T-helper 1 cell (primary cell): ENCODE measurements around the gene FLAD1.
A peak's percentile ranks its signal among the peaks of the same experiment; 100 is the strongest.

Experiments
- DNase-seq, 5 donors: peaks; one replicate each; pipeline ENCODE4 v3.0.0-alpha.2; 2012 to 2020

The FLAD1 gene

GRCh38 chr1:154952664-154953063 is 30.5 kb upstream of the FLAD1 start:
- no peak for DNase-seq

GRCh38 chr1:154953611-154954038 is 29.5 kb upstream of the FLAD1 start:
- no peak for DNase-seq

- no peak for DNase-seq
Measured at GRCh38 chr1:154954541-154954940, 28.6 kb upstream of the FLAD1 start.

GRCh38 chr1:154955039-154955717 is 28.0 kb upstream of the FLAD1 start:
- DNase-seq, result peak; percentile 88 to 97 (median 95)

GRCh38 chr1:154955718-154956543 is 27.2 kb upstream of the FLAD1 start, which contains the start of gene PBXIP1:
Gene PBXIP1 (minus strand): TSS chr1:154956099. CDS start chr1:154953721, 2,378 bp downstream.
- peak; percentile 61 to 89 (median 71) for DNase-seq

- no peak for DNase-seq
Measured at GRCh38 chr1:154956544-154956941, 26.6 kb upstream of the FLAD1 start.

GRCh38 chr1:154957091-154957657 is 26.0 kb upstream of the FLAD1 start:
- no peak for DNase-seq

GRCh38 chr1:154958036-154958435 is 25.1 kb upstream of the FLAD1 start:
- no peak for DNase-seq

GRCh38 chr1:154958681-154959425 is 24.3 kb upstream of the FLAD1 start:
- DNase-seq, result no peak

- DNase-seq, result no peak
Measured at GRCh38 chr1:154959426-154959780, 23.7 kb upstream of the FLAD1 start.

- no peak for DNase-seq
Measured at GRCh38 chr1:154960446-154961136, 22.6 kb upstream of the FLAD1 start.

GRCh38 chr1:154961207-154962155 is 21.7 kb upstream of the FLAD1 start, which contains the start of gene PYGO2:
Gene PYGO2 (minus strand): TSS chr1:154961782. CDS start chr1:154961576, 206 bp downstream.
- peak; percentile 72 to 85 (median 76) for DNase-seq

GRCh38 chr1:154962156-154962749 is 20.9 kb upstream of the FLAD1 start:
- no peak for DNase-seq

GRCh38 chr1:154962795-154963330 is 20.3 kb upstream of the FLAD1 start:
- DNase-seq, result no peak

- no peak for DNase-seq
Measured at GRCh38 chr1:154963643-154964042, 19.5 kb upstream of the FLAD1 start.

GRCh38 chr1:154964359-154964758 is 18.8 kb upstream of the FLAD1 start:
- no peak for DNase-seq

- DNase-seq, result no peak
Measured at GRCh38 chr1:154966111-154966510, 17.0 kb upstream of the FLAD1 start.

GRCh38 chr1:154967331-154967950 is 15.7 kb upstream of the FLAD1 start:
- no peak for DNase-seq

GRCh38 chr1:154968731-154969130 is 14.4 kb upstream of the FLAD1 start:
- DNase-seq, result no peak

GRCh38 chr1:154969246-154969645 is 13.9 kb upstream of the FLAD1 start:
- DNase-seq, result no peak
